Loucy (cell line): ENCODE measurements around the gene SLC33A1.

Source experiments
- CTCF ChIP-seq: fragments of 200-600 bp; sonication (generic); conservative IDR thresholded peaks from 2 replicates; pipeline ENCODE4 v1.5.1; 2014; ENCODE audit warnings: mild to moderate bottlenecking, antibody characterized with exemption, low read length
- EZH2phosphoT487 ChIP-seq: fragments of 200-600 bp; IDR thresholded peaks from 2 replicates; pipeline ENCODE4 v1.6.1; 2018; ENCODE audit warnings: antibody characterized with exemption, mild to moderate bottlenecking, moderate library complexity, borderline replicate concordance

GRCh38 chr3:155880286-155880685, 26.1 kb upstream of the SLC33A1 start:
- TF ChIP-seq CTCF (no peak), EZH2phosphoT487 (no peak)
